SU-DHL-6 (cell line): Measurements from ENCODE around the gene GLMN.
A peak's percentile ranks its signal among the peaks of the same experiment; 100 is the strongest.

Experiments used
- CTCF ChIP-seq: fragments of 200-600 bp; sonication (generic); IDR thresholded peaks from one replicate; pipeline ENCODE4 v1.5.1; 2017; ENCODE audit warnings: antibody characterized with exemption, mild to moderate bottlenecking, low read length, moderate library complexity; ENCODE audit not compliant: insufficient read depth, poor library complexity, severe bottlenecking
- EZH2phosphoT487 ChIP-seq: fragments of 200-600 bp; sonication (generic), shearing (Covaris generic); conservative IDR thresholded peaks from 2 replicates; pipeline ENCODE4 v1.6.1; 2018; ENCODE audit warnings: mild to moderate bottlenecking, antibody characterized with exemption, low read length, moderate library complexity, mixed read lengths

- TF ChIP-seq CTCF = peak; percentile 53
- TF ChIP-seq EZH2phosphoT487 = no peak
Measured at GRCh38 chr1:92291372-92291999, 7.3 kb downstream of the GLMN start.
